HFF-Myc (cell line): ENCODE results near the gene TIAM1.

ENCODE experiments used
- DNase-seq: peaks from one replicate; pipeline ENCODE4 v3.0.0-alpha.2; 2011; ENCODE audit warnings: low read depth; ENCODE audit errors: extremely low read depth
- H3K4me3 ChIP-seq: replicated peaks from 2 replicates; pipeline ENCODE4 v1.5.1; 2011; ENCODE audit warnings: low read depth, mild to moderate bottlenecking, control low read depth, low read length
- TF ChIP-seq, protein P1 (sequence below): IDR thresholded peaks from 2 replicates; pipeline ENCODE4 v1.5.1; 2012; ENCODE audit warnings: mild to moderate bottlenecking, low read depth, low read length, control low read depth; ENCODE audit errors: missing control alignments

Gene TIAM1, protein sequence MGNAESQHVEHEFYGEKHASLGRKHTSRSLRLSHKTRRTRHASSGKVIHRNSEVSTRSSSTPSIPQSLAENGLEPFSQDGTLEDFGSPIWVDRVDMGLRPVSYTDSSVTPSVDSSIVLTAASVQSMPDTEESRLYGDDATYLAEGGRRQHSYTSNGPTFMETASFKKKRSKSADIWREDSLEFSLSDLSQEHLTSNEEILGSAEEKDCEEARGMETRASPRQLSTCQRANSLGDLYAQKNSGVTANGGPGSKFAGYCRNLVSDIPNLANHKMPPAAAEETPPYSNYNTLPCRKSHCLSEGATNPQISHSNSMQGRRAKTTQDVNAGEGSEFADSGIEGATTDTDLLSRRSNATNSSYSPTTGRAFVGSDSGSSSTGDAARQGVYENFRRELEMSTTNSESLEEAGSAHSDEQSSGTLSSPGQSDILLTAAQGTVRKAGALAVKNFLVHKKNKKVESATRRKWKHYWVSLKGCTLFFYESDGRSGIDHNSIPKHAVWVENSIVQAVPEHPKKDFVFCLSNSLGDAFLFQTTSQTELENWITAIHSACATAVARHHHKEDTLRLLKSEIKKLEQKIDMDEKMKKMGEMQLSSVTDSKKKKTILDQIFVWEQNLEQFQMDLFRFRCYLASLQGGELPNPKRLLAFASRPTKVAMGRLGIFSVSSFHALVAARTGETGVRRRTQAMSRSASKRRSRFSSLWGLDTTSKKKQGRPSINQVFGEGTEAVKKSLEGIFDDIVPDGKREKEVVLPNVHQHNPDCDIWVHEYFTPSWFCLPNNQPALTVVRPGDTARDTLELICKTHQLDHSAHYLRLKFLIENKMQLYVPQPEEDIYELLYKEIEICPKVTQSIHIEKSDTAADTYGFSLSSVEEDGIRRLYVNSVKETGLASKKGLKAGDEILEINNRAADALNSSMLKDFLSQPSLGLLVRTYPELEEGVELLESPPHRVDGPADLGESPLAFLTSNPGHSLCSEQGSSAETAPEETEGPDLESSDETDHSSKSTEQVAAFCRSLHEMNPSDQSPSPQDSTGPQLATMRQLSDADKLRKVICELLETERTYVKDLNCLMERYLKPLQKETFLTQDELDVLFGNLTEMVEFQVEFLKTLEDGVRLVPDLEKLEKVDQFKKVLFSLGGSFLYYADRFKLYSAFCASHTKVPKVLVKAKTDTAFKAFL (N-terminal part only)

DNA sequence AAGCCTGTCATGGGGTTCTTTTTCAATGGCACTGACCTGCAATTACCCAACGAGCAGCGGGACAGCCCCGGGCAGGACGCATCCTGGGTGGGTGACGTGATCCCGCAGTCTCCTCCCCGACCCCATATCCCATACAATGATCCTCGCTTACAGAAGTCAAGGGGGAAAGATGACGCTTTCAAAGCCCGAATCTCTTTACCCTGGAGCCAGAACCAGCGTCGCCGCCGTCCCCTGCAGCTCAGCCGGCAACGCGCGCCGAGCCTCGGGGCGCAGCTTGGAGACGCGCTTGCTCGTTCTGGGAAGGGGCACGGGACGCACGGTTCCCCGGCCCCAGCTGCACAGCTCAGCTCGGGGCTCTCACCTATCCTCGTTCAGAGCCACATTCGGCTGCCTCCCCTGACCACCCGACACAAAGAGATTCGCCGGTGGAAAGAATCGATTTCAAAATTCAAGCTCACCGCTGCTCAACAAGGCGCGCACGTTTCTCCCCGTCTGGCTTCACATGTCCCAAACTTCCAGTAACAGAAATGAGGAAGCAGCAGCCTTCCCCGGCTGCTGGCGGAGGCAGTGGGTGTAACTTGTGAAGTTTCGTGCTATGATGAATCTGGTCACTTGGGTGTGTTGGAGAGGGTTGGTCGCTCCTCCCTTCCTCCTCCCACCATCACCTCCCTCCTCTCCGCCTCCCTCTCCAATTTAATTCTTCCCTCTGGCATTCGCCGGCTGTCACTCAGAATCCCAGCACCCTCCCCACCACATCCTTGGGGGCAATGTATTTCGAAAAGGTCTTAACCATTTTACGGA, at the start of gene TIAM1:
TSS of gene TIAM1 (minus strand) at position 582 of the 801 bp plus-strand sequence. CDS start 77,289 bp downstream, outside the sequence.
- TF ChIP-seq, protein P1, sequence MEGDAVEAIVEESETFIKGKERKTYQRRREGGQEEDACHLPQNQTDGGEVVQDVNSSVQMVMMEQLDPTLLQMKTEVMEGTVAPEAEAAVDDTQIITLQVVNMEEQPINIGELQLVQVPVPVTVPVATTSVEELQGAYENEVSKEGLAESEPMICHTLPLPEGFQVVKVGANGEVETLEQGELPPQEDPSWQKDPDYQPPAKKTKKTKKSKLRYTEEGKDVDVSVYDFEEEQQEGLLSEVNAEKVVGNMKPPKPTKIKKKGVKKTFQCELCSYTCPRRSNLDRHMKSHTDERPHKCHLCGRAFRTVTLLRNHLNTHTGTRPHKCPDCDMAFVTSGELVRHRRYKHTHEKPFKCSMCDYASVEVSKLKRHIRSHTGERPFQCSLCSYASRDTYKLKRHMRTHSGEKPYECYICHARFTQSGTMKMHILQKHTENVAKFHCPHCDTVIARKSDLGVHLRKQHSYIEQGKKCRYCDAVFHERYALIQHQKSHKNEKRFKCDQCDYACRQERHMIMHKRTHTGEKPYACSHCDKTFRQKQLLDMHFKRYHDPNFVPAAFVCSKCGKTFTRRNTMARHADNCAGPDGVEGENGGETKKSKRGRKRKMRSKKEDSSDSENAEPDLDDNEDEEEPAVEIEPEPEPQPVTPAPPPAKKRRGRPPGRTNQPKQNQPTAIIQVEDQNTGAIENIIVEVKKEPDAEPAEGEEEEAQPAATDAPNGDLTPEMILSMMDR: no peak
- no peak for DNase-seq
- peak within 1 kb of the TSS; percentile 41 for H3K4me3 ChIP-seq

DNA sequence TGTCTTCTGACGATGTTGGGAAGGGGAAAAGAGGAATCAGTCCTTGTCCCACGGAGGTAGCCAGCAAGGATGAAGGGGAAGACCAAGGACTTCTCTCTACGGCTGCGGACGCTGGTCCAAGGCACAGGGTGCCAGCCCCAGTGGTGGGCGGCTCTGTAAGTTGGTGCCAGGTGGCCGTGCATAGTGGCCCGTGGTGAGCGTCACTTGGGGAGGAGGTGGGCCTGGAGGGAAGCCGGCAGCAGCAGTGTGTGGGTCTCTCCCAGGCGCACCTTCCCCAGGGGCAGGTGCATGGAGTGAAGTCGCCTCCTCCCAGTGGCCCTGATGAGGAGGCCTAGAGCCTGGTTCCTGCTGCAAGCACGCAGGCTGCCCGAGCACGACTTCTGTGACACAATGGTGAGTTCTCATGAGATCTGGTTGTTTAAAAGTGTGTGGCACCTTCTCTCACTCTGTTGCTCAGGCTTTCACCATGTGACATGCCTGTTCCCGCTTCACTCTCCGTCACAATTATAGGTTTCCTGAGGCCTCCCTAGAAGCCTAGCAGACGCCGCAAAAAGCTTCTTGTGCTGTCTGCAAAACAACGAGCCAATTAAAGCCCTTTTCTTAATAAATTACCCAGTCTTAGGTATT, 43.6 kb upstream of the TIAM1 start:
- no peak for DNase-seq
- TF ChIP-seq, protein P1: no peak

DNA sequence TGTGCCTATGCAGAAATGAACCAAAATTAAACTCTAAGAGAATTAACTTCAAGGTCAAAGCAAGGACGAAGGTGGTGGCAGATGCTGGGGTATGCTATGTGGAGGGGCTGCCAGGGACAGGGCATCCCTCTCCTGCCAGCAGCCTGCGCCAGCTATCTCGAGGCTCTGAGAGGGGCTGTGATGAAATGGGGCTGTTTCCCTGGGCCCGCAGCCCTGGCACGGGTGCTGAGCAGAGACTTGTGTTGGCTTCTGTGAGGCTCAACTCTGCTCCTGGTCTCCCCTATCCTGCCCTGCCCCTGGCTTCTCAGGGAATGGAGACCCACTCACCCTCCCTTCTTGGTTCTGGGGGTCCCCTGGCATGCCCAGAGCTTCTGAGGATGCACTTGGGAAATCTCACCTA, 41.9 kb upstream of the TIAM1 start:
- DNase-seq: no peak
- H3K4me3 ChIP-seq: no peak overlapping the region
- TF ChIP-seq, protein P1: no peak

More for the DNA sequence above, 43.6 kb upstream of the TIAM1 start:
- H3K4me3 ChIP-seq: no peak overlapping the region

DNA sequence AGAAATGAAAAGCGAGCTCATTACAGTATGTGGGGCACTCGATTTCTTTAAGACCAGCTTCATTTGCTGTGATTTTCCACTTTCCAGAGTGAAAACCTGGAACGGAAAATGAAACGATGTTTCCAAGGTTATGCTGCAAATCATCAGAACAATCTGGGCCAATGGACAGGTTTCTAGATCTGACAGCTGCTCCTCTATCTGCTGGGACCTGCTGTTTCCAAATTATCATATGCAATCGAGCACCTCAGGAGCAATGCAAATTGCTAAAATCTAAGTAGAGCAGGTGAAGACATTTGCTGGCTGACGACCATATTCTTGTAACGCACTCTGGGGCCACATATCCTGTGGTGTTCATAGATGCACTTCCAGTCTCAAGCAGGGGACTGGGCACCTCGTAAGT, 39.7 kb upstream of the TIAM1 start:
- no peak for DNase-seq
- no peak overlapping the region for H3K4me3 ChIP-seq
- TF ChIP-seq, protein P1: no peak

DNA sequence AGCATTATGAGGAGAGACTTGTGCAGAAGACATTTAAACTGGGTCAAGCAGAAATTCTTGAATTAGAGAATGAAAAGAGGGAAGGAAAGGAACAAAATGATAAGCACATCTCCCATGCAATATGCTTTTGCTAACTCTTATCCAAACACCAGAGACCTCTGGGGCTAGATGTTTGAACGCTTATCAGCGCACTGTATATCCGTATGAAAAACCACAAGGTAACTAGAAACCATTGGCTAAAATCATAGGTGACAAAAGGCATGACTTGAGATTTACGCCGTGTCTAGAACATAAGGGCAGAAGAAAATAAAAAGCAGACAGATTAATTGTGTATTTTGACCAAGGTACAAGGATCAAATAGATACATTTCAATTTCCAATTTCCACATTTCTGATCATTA, 38.0 kb upstream of the TIAM1 start:
- DNase-seq: no peak
- TF ChIP-seq, protein P1: no peak

More for the DNA sequence above, 38.0 kb upstream of the TIAM1 start:
- H3K4me3 ChIP-seq: no peak overlapping the region
